NB4 (cell line): ENCODE results near the gene KCNIP4.

Source experiments
- CTCF ChIP-seq: IDR thresholded peaks from one replicate; pipeline ENCODE4 v1.5.1; 2012; ENCODE audit warnings: low read depth, low read length
- MYC ChIP-seq: IDR thresholded peaks from 2 replicates; pipeline ENCODE4 v1.6.1; 2011; ENCODE audit warnings: low read depth, low read length
- POLR2A ChIP-seq: IDR thresholded peaks from 2 replicates; pipeline ENCODE4 v1.6.1; 2011; ENCODE audit warnings: mild to moderate bottlenecking; ENCODE audit not compliant: insufficient read length; ENCODE audit errors: extremely low read depth

GRCh38 chr4:20883677-20884076 is 1064.9 kb downstream of the KCNIP4 start:
- TF ChIP-seq MYC: no peak
- no peak for TF ChIP-seq CTCF
- no peak for TF ChIP-seq POLR2A
